ENCODE measurements around the gene SORBS2.
"Not testable (repeated sequence)": the region's sequence is repeated elsewhere in the genome, so short reads cannot be mapped to it uniquely, and the experiment has no call there.

SORBS2 gene

GRCh38 chr4:185565696-185566095, 246.3 kb downstream of the SORBS2 start:
- no peak for DNase-seq (ENCODE audit: low read depth in 2 of 2, low spot score in 1 of 2)

- no peak for DNase-seq (ENCODE audit: low read depth in 2 of 2, low spot score in 1 of 2)
These were observed 247.6 kb downstream of the SORBS2 start for GRCh38 chr4:185564349-185564748.

- no peak for DNase-seq (ENCODE audit: low read depth in 2 of 2, low spot score in 1 of 2)
These were observed 249.5 kb downstream of the SORBS2 start for GRCh38 chr4:185562531-185562930.

- DNase-seq (ENCODE audit: low read depth in 2 of 2, low spot score in 1 of 2): no peak
These were observed 251.7 kb downstream of the SORBS2 start for GRCh38 chr4:185560316-185560715.

GRCh38 chr4:185559915-185560281, 252.1 kb downstream of the SORBS2 start:
- no peak for DNase-seq (ENCODE audit: low read depth in 2 of 2, low spot score in 1 of 2)

- DNase-seq (ENCODE audit: low read depth in 2 of 2, low spot score in 1 of 2): not testable (repeated sequence)
These were observed 252.6 kb downstream of the SORBS2 start for GRCh38 chr4:185559251-185559914.

- DNase-seq (ENCODE audit: low read depth in 2 of 2, low spot score in 1 of 2): no peak
These were observed 257.4 kb downstream of the SORBS2 start for GRCh38 chr4:185554365-185555126.

GRCh38 chr4:185552254-185552653, 259.7 kb downstream of the SORBS2 start:
- DNase-seq (ENCODE audit: low read depth in 2 of 2, low spot score in 1 of 2): no peak

GRCh38 chr4:185550933-185551332, 261.1 kb downstream of the SORBS2 start:
- DNase-seq (ENCODE audit: low read depth in 2 of 2, low spot score in 1 of 2): no peak

GRCh38 chr4:185549095-185549639, 262.8 kb downstream of the SORBS2 start:
- DNase-seq (ENCODE audit: low read depth in 2 of 2, low spot score in 1 of 2): no peak

GRCh38 chr4:185548587-185548986, 263.4 kb downstream of the SORBS2 start:
- no peak for DNase-seq (ENCODE audit: low read depth in 2 of 2, low spot score in 1 of 2)

GRCh38 chr4:185546335-185546734, 265.7 kb downstream of the SORBS2 start:
- no peak for DNase-seq (ENCODE audit: low read depth in 2 of 2, low spot score in 1 of 2)

GRCh38 chr4:185542626-185543315, 269.2 kb downstream of the SORBS2 start:
- no peak for DNase-seq (ENCODE audit: low read depth in 2 of 2, low spot score in 1 of 2)

- DNase-seq (ENCODE audit: low read depth in 2 of 2, low spot score in 1 of 2): no peak
These were observed 270.7 kb downstream of the SORBS2 start for GRCh38 chr4:185541251-185541727.

GRCh38 chr4:185540487-185541120, 271.4 kb downstream of the SORBS2 start:
- DNase-seq (ENCODE audit: low read depth in 2 of 2, low spot score in 1 of 2): no peak

GRCh38 chr4:185540040-185540439, 272.0 kb downstream of the SORBS2 start:
- DNase-seq (ENCODE audit: low read depth in 2 of 2, low spot score in 1 of 2): no peak

GRCh38 chr4:185538806-185539205, 273.2 kb downstream of the SORBS2 start:
- no peak for DNase-seq (ENCODE audit: low read depth in 2 of 2, low spot score in 1 of 2)

- no peak for DNase-seq (ENCODE audit: low read depth in 2 of 2, low spot score in 1 of 2)
These were observed 275.6 kb downstream of the SORBS2 start for GRCh38 chr4:185536411-185536709.

- DNase-seq (ENCODE audit: low read depth in 2 of 2, low spot score in 1 of 2): no peak
These were observed 276.2 kb downstream of the SORBS2 start for GRCh38 chr4:185535612-185536410.
